ENCODE data around the gene BMERB1.
"Not testable (repeated sequence)": the region's sequence is repeated elsewhere in the genome, so short reads cannot be mapped to it uniquely, and the experiment has no call there.

Gene BMERB1

DNA sequence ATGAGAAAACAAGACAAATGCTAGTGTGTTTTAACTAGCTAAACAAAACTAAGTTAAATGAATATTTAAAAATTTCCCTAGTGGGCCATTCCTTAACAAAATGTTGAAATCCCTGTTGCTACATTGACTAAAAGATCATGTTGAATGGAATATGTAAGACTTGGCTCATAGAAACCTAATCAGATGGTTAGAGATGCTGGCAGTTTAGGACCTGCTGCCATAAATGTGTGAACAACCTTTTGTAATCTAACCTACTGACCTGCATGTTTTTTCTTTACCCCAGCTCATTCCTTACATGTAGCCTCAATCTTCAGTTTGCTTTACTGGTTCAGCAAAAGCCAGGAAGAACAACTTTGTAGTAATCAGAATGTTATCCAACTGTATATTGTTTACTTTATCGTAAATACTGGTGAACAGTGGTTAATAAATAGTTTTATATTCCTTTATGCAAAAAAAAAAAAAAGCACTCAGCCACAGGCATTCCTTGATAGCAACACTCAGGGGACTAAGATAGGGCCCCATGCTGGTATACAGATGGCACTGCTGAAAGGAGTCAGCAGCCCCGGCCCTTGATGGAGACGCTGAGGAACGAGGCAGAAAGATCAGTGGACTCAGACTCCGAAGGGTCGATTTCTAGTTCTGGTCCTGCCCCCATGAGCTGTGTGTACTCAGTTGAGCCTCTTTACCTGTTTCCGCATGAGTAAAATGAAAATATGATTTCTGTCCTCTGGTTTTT is 130.4 kb downstream of the BMERB1 start:
- no peak for DNase-seq (ENCODE audit: low read depth)

DNA sequence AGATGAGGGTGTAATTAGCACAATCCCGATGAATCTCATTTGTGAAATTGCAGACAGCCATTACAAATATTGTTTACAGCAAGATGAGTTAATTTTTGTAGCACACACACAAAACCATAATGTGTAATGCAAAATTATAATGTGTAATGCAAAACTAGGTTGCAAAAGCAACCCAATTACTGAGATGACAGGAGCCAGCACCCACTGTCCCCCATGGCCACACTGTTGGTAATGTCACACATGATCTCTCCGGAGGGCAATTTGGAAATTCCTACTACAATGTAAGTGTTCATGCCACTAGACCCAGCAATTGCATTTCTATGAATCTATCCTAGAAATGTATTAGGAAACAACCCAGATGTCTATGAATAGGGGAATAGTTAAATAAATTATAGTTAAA is 131.7 kb downstream of the BMERB1 start:
- DNase-seq (ENCODE audit: low read depth), result no peak

DNA sequence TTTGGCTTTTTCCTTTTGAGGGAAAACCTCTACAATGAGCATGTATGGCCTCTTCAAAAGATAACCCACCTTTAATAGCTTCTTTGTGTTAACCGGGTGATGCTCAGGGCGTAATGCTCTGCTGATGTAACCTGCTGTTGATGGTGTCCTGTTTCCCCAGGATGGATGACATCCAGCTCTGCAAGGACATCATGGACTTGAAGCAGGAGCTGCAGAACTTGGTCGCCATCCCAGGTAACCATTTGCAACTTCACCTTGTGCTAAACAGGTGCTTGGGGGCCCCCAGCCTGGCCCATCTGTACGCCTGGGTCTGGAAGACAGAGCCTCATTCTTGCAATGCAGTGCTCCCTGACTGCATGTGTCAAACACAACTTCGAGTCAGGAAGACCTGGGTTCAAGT is 133.4 kb downstream of the BMERB1 start:
- DNase-seq (ENCODE audit: low read depth), result no peak

DNA sequence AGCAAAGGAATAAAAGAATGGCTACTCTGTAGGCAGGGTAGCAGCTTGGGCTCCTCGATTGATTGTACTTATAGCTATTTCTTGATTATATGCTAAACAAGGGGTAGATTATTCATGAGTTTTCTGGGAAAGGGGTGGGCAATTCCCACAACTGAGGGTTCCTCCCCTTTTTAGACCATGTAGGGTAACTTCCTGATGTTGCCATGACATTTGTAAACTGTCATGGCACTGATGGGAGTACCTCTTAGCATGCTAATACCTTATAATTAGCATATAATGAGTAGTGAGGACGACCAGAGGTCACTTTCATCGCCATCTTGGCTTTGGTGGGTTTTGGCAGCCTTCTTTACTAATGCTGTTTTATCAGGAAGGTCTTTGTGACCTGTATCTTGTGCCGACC is 136.3 kb downstream of the BMERB1 start:
- not testable (repeated sequence) for DNase-seq (ENCODE audit: low read depth)

DNA sequence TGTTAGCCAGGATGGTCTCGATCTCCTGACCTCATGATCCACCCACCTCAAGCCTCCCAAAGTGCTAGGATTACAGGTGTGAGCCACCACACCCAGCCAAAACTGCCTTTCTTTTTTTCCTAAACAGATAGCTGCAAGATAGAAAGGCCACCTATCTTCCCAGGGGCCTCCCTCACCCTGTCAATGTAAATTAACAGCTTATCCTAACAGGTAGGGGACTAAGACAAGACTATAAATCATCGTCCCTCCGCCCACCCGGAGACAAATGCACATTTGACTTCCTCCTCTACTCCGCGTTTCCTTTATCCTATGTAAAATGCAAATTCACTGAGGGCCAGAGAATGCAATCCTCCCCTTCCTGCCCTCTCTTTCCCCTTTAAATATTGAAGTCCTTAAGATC is 137.2 kb downstream of the BMERB1 start:
- no peak for DNase-seq (ENCODE audit: low read depth)

DNA sequence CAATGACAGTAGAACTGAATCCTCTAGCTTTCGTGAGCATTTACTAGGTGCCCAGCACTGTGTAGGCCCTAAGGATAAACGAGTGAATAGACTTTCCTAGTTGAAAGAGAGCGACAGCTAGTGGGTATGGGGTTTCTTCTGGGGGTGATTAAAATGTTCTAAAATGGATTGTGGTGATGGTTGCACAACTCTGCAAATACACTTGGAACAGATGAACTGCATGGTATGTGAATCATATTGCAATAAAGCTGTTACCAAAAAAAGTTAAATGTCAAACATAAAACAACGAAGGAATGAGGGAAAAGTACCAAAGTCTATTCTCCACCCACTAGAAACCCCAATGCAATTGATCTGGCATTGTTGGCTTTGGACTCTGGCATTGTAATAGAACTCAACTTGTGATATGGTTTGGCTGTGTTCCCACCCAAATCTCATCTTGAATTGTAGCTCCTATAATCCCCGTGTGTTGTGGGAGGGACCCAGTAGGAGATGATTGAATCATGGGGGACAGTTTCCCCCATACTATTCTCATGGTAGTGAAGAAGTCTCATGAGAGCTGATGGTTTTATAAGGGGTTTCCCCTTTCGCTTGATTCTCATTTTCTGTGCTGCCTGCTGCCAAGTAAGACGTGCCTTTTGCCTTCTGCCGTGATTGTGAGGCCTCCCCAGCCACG is 138.1 kb downstream of the BMERB1 start:
- peak; percentile 74 for DNase-seq (ENCODE audit: low read depth)

DNA sequence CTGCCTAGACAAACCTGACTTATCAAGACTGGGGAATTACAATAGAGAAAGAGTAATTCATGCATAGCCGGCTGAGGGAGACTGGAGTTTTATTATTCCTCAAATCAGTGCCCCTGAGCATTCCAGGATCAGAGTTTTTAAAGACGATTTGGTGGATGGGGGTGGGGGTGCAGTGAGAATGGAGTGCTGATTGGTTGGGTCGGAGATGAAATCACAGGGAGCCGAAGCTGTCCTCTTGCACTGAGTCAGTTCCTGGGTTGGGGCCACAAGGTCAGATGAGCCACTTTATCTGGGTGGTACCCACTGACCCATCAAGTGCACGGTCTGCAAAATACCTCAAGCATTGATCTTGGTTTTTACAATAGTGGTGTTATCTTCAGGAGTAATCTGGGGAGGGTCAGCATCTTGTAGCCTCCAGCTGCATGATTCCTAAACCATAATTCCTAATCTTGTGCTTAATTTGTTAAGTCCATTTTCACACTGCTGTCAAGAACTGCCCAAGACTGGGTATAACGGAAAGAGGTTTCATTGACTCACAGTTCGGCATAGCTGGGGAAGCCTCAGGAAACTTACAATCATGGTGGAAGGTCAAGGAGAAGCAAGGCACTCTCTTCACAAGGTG is 139.0 kb downstream of the BMERB1 start:
- no peak for DNase-seq (ENCODE audit: low read depth)

DNA sequence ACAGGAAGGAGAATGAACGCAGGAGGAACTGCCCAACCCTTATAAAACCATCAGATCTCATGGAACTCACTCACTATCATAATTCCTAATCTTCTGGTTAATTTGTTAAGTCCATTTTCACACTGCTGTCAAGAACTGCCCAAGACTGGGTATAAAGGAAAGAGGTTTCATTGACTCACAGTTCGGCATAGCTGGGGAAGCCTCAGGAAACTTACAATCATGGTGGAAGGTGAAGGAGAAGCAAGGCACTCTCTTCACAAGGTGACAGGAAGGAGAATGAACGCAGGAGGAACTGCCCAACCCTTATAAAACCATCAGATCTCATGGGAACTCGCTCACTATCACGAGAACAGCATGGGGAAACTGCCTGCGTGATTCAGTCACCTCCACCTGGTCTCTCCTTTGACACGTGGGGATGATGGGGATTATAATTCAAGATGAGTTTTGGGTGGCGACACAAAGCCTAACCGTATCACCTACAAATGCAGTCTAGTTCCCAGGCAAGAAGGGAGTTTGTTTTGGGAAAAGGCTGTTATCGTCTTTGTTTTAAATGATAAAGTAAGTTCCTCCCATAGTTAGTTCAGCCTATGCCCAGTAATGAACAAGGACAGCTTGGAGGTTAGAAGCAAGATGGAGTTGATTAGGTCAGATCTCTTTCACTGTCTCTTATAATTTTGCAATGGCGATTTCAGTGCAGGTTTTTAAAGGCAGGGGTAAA is 139.7 kb downstream of the BMERB1 start:
- DNase-seq (ENCODE audit: low read depth), result not testable (repeated sequence)

DNA sequence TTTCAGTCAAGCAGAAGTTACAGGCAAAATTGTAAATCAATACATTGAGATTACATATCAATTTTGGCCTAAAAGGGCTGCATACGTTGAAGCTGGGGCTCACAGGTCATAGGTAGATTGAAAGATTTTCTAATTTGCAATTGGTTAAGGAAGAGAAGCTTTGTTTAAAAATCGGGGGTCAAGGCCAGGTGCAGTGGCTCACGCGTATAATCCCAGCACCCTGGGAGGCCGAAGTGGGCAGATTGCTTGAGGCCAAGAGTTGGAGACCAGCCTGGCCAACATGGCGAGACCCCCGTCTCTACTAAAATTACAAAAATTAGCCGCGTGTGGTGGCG is 140.2 kb downstream of the BMERB1 start:
- DNase-seq (ENCODE audit: low read depth), result no peak

DNA sequence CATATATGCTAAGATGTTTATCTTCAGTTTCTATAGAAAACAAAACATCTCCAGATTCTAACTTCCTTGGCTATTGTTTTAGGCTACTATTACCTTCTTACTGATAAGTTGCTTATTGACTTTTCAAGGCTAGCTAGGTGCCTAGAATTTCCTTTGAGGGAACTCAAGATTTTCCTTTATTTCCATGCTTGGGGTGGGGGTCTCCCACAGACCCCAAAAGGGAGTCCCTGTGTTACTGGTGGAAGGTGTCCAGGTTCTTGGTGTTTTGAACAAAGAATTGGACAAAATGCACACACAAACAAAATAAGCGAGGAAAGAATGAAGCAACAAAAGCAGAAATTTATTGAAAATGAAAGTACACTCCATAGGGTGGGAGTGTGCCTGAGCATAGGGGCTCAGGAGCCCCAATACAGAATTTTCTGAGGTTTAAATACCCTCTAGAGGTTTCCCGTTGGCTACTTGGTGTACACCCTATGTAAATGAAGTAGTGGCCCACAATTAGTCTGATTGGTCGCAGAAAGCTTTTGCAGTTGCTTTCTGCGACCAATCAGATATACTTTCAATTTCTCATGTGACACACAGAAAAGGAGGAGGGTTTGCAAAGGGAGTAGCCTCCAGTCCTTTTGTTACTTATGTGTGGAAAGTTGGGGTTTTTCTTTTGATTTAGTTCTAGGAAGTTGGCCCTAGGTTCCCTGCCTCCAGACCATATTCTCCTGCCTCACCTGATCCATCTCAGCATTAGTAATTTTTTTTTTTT is 141.1 kb downstream of the BMERB1 start:
- DNase-seq (ENCODE audit: low read depth), result no peak

DNA sequence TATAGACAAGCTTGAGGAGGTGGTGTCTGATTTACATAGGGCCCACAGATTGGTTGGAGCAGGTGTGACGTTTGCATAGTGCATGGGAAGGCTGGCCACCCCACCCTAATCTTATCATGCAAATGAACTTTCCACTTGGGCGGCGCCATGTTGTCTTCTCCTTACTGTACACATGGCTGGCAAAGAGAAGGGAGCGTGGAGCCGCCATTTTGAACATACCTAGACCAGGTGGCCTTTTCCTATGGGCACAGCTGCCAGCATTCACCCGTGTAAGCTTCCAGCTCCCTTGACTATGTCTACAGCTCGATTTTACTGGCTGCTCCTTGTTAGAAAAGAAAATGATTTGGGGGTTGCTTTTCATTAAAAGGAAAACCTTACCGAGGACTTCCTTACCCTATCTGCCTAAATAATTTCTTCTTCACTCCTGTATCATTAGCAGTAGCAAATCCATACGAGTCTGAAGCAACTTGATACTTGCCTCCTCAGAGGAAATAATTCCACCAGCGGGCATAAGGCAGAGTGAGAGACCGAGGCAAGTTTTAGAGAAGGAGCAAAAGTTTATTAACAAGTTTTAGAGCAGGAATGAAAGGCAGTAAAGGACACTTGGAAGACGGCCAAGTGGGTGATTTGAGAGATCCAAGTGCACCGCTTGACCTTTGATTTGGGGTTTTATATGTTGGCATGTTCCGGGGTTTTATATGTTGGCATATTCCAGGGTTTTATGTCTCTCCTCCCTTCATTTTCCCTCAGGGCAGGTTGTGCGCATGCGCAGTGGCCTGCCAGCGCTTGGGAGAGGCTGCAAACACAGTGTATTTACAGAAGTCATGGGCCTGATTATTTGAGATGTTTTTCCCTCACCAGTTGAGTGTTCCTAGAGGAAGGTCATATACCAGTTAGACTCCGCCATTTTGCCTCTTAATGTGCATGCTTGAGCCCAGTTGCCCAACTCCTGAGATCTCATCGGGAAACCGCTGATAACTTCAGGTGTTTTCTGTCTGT is 142.9 kb downstream of the BMERB1 start:
- DNase-seq (ENCODE audit: low read depth), result no peak

DNA sequence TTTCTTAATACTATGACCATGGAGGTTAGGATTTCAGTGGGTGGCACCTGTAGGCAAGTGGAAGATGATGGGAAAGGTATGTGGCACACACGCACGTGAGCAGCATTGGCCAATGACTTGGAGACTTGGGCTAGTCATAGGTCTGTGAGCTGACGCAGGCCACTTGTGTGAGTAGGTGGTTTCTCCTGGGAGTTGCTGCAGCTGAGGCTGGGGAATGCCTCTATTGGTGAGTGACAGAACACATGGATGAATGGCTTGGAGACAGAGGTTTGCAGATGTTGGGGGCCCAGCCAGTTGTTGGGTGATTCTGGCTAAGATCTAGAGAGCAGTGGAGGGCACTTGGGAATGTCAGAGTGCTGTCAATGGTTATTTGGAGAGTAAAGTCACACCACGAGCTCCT is 144.4 kb downstream of the BMERB1 start:
- no peak for DNase-seq (ENCODE audit: low read depth)

DNA sequence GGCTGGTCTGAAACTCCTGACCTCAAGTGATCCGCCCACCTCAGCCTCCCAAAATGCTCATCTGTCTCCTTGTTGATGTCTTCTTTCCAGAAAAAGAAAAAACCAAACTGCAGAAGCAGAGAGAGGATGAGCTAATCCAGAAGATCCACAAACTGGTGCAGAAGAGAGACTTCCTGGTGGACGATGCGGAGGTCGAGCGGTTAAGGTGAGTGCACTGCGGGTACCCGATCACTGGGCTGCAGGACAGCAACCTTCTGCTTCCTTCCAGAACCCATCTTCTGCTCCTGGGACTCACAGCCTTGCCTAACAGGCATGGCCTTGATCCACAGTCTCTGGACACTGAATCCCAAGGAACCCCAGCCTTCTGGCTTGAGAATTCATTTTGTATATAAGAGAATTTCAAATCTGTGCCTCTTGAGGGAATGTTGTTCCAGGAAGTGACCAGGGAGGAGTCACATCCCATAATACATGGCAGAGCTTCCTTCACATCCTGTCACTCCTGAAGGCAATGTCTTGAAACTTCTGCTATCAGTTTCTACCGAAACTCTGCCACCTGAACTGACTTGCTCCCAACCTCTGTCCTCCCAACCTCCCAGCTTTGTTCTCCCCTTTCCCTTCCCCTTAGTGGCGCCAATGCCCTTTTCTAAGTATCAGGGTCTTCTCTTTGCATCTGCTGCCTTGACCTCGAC is 146.9 kb downstream of the BMERB1 start:
- no peak for DNase-seq (ENCODE audit: low read depth)

DNA sequence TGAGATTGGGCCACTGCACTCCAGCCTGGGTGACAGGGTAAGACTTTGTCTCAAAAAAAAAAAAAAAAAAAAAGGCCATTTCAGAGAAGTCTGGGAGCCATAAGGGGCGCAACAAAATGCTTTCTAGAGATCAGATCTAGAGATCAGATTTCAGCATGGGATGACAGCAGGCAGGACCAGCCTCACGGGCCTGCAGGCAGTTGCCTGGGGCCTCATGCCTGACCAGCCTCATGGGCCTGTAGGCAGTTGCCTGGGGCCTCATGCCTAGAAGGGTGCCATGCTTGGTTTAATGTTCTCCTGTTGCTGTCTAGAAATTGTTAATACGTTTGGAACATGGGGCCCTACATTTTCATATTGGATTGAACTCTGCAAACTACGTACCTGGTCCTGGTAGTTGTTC is 149.1 kb downstream of the BMERB1 start:
- DNase-seq (ENCODE audit: low read depth), result no peak

DNA sequence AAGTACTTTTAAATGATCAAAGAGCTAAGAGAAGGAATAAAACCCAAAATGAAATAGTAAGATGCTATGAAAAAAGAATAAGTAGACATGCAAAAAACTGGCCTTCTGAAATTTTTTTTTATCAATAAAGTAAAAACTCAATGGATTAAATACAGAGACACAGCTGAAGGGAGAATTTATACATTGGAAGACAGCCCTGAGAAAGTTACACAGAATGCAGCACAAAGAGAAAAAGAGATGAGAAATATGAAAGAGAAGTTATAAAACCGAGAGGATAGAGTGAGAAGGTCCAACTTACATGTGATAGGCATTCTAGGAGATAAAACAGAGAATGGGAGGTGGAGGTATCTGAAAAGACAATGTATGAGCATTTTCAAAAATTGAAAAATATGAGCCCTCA is 151.6 kb downstream of the BMERB1 start:
- DNase-seq (ENCODE audit: low read depth), result no peak

DNA sequence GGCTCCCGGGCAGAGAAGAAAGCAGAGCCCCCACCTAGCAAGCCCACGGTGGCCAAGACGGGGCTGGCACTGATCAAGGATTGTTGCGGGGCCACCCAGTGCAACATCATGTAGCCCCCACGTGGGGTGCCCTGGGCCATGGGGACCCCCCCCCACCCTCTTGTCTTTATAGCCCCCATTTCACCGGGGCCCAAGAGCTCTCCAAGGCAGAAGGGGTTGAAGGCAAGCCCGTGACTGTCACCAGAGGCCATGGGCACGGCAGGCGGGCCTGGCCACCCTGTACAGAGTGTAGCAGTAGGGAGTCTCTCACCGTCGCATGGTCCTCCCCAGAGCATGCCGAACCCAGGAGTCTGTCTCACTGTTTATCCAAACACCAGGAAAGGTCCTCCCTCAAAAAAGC is 152.3 kb downstream of the BMERB1 start:
- DNase-seq (ENCODE audit: low read depth), result no peak

DNA sequence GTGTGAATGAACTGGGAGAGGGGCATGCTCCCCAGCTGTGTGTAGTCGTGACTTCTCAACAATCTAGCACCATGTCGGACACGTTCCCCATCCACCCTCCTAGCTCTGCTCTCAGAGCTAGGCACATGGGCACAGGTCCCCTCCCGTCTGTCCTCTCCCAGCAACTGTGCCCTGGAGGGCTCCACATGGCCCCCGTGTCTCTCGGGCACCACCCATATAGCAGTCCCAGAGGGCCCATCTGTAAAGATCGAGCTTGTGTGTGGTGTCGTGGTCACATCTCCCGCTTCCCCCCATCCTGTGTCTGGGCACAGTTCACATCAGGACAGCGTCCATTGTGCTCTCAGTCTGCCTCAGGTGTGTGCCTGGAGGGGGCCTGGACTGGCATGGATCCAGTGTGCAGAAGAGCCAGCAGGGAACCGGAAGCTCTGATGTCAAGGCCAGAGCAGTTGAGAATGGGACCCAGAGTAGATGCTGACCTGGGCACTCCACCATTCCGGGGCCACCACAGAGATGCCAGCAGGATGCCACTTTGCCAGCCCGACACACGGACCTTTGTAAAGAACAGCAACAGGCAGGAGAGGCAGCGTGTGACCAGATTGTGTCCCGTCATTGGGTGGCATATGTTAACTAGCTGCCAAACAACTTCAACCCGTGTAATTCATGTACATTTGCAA is 152.9 kb downstream of the BMERB1 start:
- DNase-seq (ENCODE audit: low read depth), result no peak

DNA sequence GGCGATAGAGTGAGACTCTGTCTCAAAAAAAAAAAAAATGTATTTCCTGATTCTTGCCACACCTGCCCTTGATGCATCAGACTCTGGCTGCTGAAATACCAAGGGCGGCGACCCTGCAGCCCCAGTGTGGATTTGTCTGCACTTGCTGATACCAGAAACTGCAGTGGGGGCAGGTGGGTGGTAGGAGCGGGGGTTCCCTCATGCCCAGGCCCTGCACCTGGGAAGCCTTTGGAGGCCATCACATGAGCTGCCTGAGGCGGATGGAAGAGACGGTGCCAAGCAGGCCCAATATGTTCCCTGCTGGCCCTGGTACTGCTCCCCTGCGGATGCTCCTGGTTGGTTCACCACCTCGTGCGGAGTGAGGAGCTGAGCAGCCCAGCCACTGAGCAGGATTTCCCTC is 157.9 kb downstream of the BMERB1 start:
- no peak for DNase-seq (ENCODE audit: low read depth)

DNA sequence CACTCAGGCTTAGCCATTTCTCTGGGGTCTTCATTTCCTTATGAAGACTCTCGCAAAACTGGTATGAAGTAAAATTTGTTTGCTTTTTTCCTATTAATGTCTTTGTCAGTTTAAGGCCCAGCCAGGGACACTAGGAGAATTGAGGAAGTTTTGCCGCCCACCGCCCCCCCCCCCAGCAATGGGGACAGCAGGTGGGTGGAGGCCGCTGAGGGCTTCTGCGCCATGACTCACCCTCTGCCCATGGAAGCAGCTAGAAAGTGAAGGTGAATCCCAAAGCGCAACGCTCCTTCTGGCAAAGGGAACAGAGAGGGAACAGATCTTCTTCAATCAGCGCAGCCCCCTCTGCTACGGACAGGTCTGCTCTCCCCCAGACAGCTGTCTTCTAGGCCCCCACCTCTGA is 158.8 kb downstream of the BMERB1 start:
- DNase-seq (ENCODE audit: low read depth), result no peak

Measured in fibroblast of the conjunctiva (primary cell).